Uterus (tissue), 2 donors: ENCODE results near the gene TUBGCP4.

Experiments
- CTCF ChIP-seq, 4 experiments: fragments of 200-600 bp in 2 of 4; fragments of 450-650 bp in 2 of 4; sonication (generic) in 2 of 4; IDR thresholded peaks; one replicate each; pipeline ENCODE4 v1.5.1; 2016 to 2019; ENCODE audit warnings: antibody characterized with exemption in 4 of 4, mild to moderate bottlenecking in 2 of 4, moderate library complexity in 1 of 4
- POLR2A ChIP-seq, 2 donors: fragments of 450-650 bp; IDR thresholded peaks; one replicate each; pipeline ENCODE4 v1.6.1; 2016; ENCODE audit warnings: antibody characterized with exemption in 2 of 2, mild to moderate bottlenecking in 1 of 2, moderate library complexity in 1 of 2

DNA sequence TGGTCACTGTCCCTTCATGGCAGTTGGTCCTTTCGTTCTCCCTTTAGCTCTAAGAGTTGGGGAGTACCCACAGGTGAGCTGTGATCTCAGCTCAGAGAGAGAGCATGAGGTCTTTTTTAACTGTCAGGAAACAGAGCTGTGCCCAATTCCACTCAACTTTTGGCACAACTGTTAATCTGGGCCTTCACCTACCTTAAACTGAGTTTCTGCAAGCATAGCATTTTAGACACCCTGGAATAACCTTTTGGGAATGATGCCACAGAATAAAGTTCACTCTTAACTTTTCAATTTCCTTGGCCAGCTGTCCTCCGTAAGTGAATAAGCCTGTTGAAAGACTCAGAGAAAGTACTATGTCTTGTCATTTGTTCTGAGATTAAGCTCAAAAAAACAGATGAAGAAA, 35.9 kb downstream of the TUBGCP4 start:
- no peak for TF ChIP-seq CTCF (IDR thresholded peaks at IDR 0.05)
- no peak for TF ChIP-seq POLR2A (IDR thresholded peaks at IDR 0.05)
